ENCODE results near the gene PDGFRB. TPM values are rescaled to one million over a fixed set of nuclear protein-coding genes. Genes with fewer than 3 reads are reported as not detected.

The PDGFRB gene
- total and polyA plus RNA-seq, 2 of the 8 experiments (the other 6 are each of a cell fraction or from before 2014, with no cell fraction given), result 4.2 to 13.7 TPM

DNA sequence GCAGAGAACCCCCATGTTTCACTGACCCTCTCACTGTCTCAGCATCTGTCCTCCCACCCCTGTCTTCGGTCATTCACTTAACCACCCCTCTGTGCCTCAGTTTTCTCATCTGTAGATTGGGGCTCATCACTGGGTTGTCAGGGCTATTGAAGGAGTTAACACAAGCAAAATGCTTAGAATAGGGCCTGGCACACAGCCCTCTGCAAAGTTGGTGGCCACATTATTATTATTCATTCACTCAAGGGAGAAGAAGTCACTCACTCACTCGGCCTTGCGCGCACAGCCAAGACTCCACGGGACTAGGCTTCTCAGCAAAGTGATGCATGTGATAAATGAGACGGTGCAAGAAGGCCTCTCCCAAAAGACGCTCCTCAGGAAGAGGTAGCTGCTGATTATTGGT lies 8.0 kb downstream of the PDGFRB start:
- no peaks in the 10 kb centered on the region; a peak in 1 of 7 replicates for H3K27me3 ChIP-seq (replicated peaks in 1 of 4; ENCODE audit: control insufficient read depth in 3 of 4, extremely low read depth in 1 of 4, insufficient read depth in 3 of 4, low read length in 3 of 4)
- TF ChIP-seq, protein P1, sequence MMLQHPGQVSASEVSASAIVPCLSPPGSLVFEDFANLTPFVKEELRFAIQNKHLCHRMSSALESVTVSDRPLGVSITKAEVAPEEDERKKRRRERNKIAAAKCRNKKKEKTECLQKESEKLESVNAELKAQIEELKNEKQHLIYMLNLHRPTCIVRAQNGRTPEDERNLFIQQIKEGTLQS (IDR thresholded peaks at IDR 0.05; ENCODE audit: insufficient read depth, low read depth, low read length), result no peak
- TF ChIP-seq PHF8 (conservative IDR thresholded peaks at IDR 0.05; ENCODE audit: low read depth, low read length) (no peak), JUN (IDR thresholded peaks at IDR 0.05; ENCODE audit: low read depth, low read length) (no peak), CTBP2 (IDR thresholded peaks at IDR 0.05; ENCODE audit: borderline replicate concordance, insufficient read depth, insufficient read length, low read length) (no peak), ASH2L (IDR thresholded peaks at IDR 0.05; ENCODE audit: low read length) (no peak), RFX5 (IDR thresholded peaks at IDR 0.05; ENCODE audit: borderline replicate concordance, low read depth, low read length) (no peak), SUZ12 (IDR thresholded peaks at IDR 0.05; ENCODE audit: low read length) (no peak), GTF2F1 (IDR thresholded peaks at IDR 0.05; ENCODE audit: borderline replicate concordance, low read depth, low read length) (no peak), EP300 (IDR thresholded peaks at IDR 0.05; ENCODE audit: borderline replicate concordance in 1 of 2, low read depth in 2 of 2, low read length in 2 of 2) (no peak), KDM4A (IDR thresholded peaks at IDR 0.05; ENCODE audit: low read depth, low read length, severe bottlenecking) (no peak), FOSL1 (IDR thresholded peaks at IDR 0.05; ENCODE audit: insufficient read depth, low read depth, low read length) (no peak)
- TF ChIP-seq, protein P2, sequence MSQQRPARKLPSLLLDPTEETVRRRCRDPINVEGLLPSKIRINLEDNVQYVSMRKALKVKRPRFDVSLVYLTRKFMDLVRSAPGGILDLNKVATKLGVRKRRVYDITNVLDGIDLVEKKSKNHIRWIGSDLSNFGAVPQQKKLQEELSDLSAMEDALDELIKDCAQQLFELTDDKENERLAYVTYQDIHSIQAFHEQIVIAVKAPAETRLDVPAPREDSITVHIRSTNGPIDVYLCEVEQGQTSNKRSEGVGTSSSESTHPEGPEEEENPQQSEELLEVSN (IDR thresholded peaks at IDR 0.05), result no peak

More for the DNA sequence above, 8.0 kb downstream of the PDGFRB start:
- FAIRE-seq (no peak), DNase-seq (ENCODE audit: low read depth in 1 of 2, low spot score in 2 of 2) (no peak)
- Histone ChIP-seq H3K4ac (replicated peaks; ENCODE audit: insufficient read length, low read depth, low read length) (no peak overlapping the region), H3K14ac (ENCODE audit: insufficient read length) (no peak overlapping the region), H4K5ac (ENCODE audit: insufficient read length, low read depth, low read length) (no peak overlapping the region), H3K23ac (ENCODE audit: insufficient read length) (no peak overlapping the region), H2BK12ac (ENCODE audit: low read depth, low read length) (no peak overlapping the region), H3K9ac (replicated peaks in 1 of 4; ENCODE audit: extremely low read depth in 1 of 4, low read depth in 3 of 4, low read length in 3 of 4) (no peak overlapping the region), H3K9me3 (ENCODE audit: insufficient read depth in 2 of 2, low read depth in 1 of 2, low read length in 1 of 2) (no peaks in the 10 kb centered on the region), H2BK5ac (ENCODE audit: low read depth, low read length) (no peak overlapping the region), H3K56ac (replicated peaks; ENCODE audit: insufficient read length, low read depth, low read length) (no peak overlapping the region), H2BK120ac (replicated peaks; ENCODE audit: low read depth, low read length) (no peak overlapping the region), H2AK5ac (ENCODE audit: low read depth, low read length) (no peak overlapping the region), H3K18ac (ENCODE audit: extremely low read depth, low read length) (no peak overlapping the region), H4K8ac (ENCODE audit: extremely low read depth, insufficient read depth, low read length) (no peak overlapping the region), H2AFZ (ENCODE audit: low read length) (no peak overlapping the region), H2BK15ac (ENCODE audit: low read length) (no peak overlapping the region), H3K79me1 (ENCODE audit: low read depth, low read length) (no peaks in the 10 kb centered on the region; the same call in 1 of the 2 replicates), H2BK20ac (ENCODE audit: low read length) (no peak overlapping the region), H3K36me3 (ENCODE audit: control insufficient read depth in 2 of 4, insufficient read depth in 4 of 4, low read length in 3 of 4) (no peaks in the 10 kb centered on the region), H4K91ac (replicated peaks; ENCODE audit: insufficient read length, low read length) (no peak overlapping the region), H3K23me2 (ENCODE audit: low read depth, low read length) (no peaks in the 10 kb centered on the region), H3K27ac (ENCODE audit: low read depth, low read length) (no peak overlapping the region), H3K4me2 (ENCODE audit: insufficient read depth in 1 of 2, low read depth in 2 of 2, low read length in 2 of 2) (no peak overlapping the region), H3K79me2 (ENCODE audit: control insufficient read depth in 1 of 2, insufficient read depth in 2 of 2, low read length in 2 of 2) (no peaks in the 10 kb centered on the region), H3K4me3 (ENCODE audit: extremely low read depth in 1 of 4, insufficient read depth in 2 of 4, low read depth in 3 of 4, low read length in 4 of 4) (no peak overlapping the region), H3K4me1 (replicated peaks in 1 of 4; ENCODE audit: control insufficient read depth in 3 of 4, insufficient read depth in 4 of 4, low read length in 3 of 4) (peaks cover 0 to 14% (median 8%) of the 10 kb centered on the region in 4 experiments; a peak in 6 of 7 replicates), H4K20me1 (replicated peaks in 1 of 2; ENCODE audit: control insufficient read depth in 1 of 2, insufficient read depth in 2 of 2, low read length in 2 of 2) (no peaks in the 10 kb centered on the region)
- ChIA-PET POLR2A (ENCODE audit: partially characterized antibody) (interaction anchor here (1.3 kb wide), 2 partner anchors 26 to 36 kb away, joined by 3 to 4 read pairs; no protein-coding TSS in a partner anchor), CTCF (ENCODE audit: partially characterized antibody) (interaction anchor here (0.6 to 4.1 kb wide), 13 partner anchors 11 to 102 kb away, joined by 3 to 21 read pairs (median 4); no protein-coding TSS in a partner anchor)
- 85% methylated on average over 7 of the region's 7 CpGs; no CpG with 5 or more reads in 1 of the 2 experiments for WGBS, 2 experiments (ENCODE audit: extremely low coverage in 1 of 2, insufficient coverage in 1 of 2, insufficient read length in 1 of 2, insufficient replicate concordance in 2 of 2, low coverage in 1 of 2, low lambda C conversion rate in 2 of 2, missing lambda C conversion rate in 1 of 2)

Measured in H1 (cell line).